ENCODE measurements around the gene WDR72. TPM values are rescaled to one million over a fixed set of nuclear protein-coding genes. Genes with fewer than 3 reads are reported as not detected.

Gene WDR72
- total and polyA plus RNA-seq, 2 of the 8 experiments (the other 6 are each of a cell fraction or from before 2014, with no cell fraction given): 1.2 to 1.9 TPM

DNA sequence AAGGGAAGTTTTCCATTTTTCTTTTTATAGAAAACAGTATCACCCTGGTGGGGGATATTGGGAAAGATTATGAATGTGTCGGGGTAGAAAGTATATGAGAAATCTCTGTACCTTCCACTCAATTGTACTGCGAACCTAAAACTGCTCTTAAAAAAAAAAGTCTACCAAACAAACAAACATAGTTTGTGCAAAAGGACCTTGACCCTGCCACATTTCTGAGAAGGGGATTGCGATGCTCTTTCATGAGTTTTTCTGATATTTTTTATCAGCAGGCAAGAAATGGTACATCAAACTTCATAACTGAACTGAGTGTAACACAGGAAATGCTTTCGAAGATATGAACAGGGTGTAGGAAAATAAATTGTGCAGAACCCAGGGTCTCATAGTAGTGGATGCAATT is 286.0 kb downstream of the WDR72 start:
- TF ChIP-seq SIRT6 (IDR thresholded peaks at IDR 0.05; ENCODE audit: low read length) (no peak), TAF1 (IDR thresholded peaks at IDR 0.05; ENCODE audit: low read depth, low read length) (no peak), SP1 (IDR thresholded peaks at IDR 0.05; ENCODE audit: low read depth, low read length) (no peak), PHF8 (conservative IDR thresholded peaks at IDR 0.05; ENCODE audit: low read depth, low read length) (no peak), CEBPB (IDR thresholded peaks at IDR 0.05; ENCODE audit: low read depth, low read length) (no peak)
- TF ChIP-seq, protein P1, sequence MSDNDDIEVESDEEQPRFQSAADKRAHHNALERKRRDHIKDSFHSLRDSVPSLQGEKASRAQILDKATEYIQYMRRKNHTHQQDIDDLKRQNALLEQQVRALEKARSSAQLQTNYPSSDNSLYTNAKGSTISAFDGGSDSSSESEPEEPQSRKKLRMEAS (IDR thresholded peaks at IDR 0.05): no peak
- Histone ChIP-seq H3K56ac (replicated peaks; ENCODE audit: insufficient read length, low read depth, low read length) (no peak overlapping the region), H2BK120ac (replicated peaks; ENCODE audit: low read depth, low read length) (no peak overlapping the region), H3K36me3 (ENCODE audit: control insufficient read depth in 2 of 4, insufficient read depth in 4 of 4, low read length in 3 of 4) (no peaks in the 10 kb centered on the region), H4K8ac (ENCODE audit: extremely low read depth, insufficient read depth, low read length) (no peak overlapping the region), H3K27me3 (replicated peaks in 1 of 4; ENCODE audit: control insufficient read depth in 3 of 4, extremely low read depth in 1 of 4, insufficient read depth in 3 of 4, low read length in 3 of 4) (peaks cover 0 to 1% (median 0%) of the 10 kb centered on the region in 4 experiments; a peak in 1 of 7 replicates), H3K79me2 (ENCODE audit: control insufficient read depth in 1 of 2, insufficient read depth in 2 of 2, low read length in 2 of 2) (no peaks in the 10 kb centered on the region), H3K79me1 (ENCODE audit: low read depth, low read length) (no peaks in the 10 kb centered on the region), H3K9ac (replicated peaks in 1 of 4; ENCODE audit: extremely low read depth in 1 of 4, low read depth in 3 of 4, low read length in 3 of 4) (no peak overlapping the region), H3K18ac (ENCODE audit: extremely low read depth, low read length) (no peak overlapping the region), H4K20me1 (replicated peaks in 1 of 2; ENCODE audit: control insufficient read depth in 1 of 2, insufficient read depth in 2 of 2, low read length in 2 of 2) (no peaks in the 10 kb centered on the region), H3K4me2 (ENCODE audit: insufficient read depth in 1 of 2, low read depth in 2 of 2, low read length in 2 of 2) (no peak overlapping the region), H4K91ac (replicated peaks; ENCODE audit: insufficient read length, low read length) (no peak overlapping the region), H2BK12ac (ENCODE audit: low read depth, low read length) (no peak overlapping the region), H2AFZ (ENCODE audit: low read length) (no peak overlapping the region), H3K9me3 (ENCODE audit: insufficient read depth in 2 of 2, low read depth in 1 of 2, low read length in 1 of 2) (no peaks in the 10 kb centered on the region), H3K4ac (replicated peaks; ENCODE audit: insufficient read length, low read depth, low read length) (no peak overlapping the region), H3K23ac (ENCODE audit: insufficient read length) (no peak overlapping the region), H2BK20ac (ENCODE audit: low read length) (no peak overlapping the region), H3K23me2 (ENCODE audit: low read depth, low read length) (no peaks in the 10 kb centered on the region), H4K5ac (ENCODE audit: insufficient read length, low read depth, low read length) (no peak overlapping the region), H3K14ac (ENCODE audit: insufficient read length) (no peak overlapping the region), H3K27ac (ENCODE audit: low read depth, low read length) (no peak overlapping the region), H2BK5ac (ENCODE audit: low read depth, low read length) (no peak overlapping the region), H3K4me1 (replicated peaks in 1 of 4; ENCODE audit: control insufficient read depth in 3 of 4, insufficient read depth in 4 of 4, low read length in 3 of 4) (no peaks in the 10 kb centered on the region), H2BK15ac (ENCODE audit: low read length) (no peak overlapping the region), H3K4me3 (ENCODE audit: extremely low read depth in 1 of 4, insufficient read depth in 2 of 4, low read depth in 3 of 4, low read length in 4 of 4) (no peak overlapping the region), H2AK5ac (ENCODE audit: low read depth, low read length) (no peak overlapping the region)
- no peak for FAIRE-seq
- CTCF ChIA-PET (ENCODE audit: partially characterized antibody): no interaction called here
- DNase-seq (ENCODE audit: low read depth in 1 of 2, low spot score in 2 of 2): no peak
- 98% methylated on average over 4 of the region's 4 CpGs; no CpG with 5 or more reads in 1 of the 2 experiments for WGBS, 2 experiments (ENCODE audit: extremely low coverage in 1 of 2, insufficient coverage in 1 of 2, insufficient read length in 1 of 2, insufficient replicate concordance in 2 of 2, low coverage in 1 of 2, low lambda C conversion rate in 2 of 2, missing lambda C conversion rate in 1 of 2)
- POLR2A ChIA-PET (ENCODE audit: partially characterized antibody): interaction anchor here (0.8 kb wide), 1 partner anchor 12 kb away, joined by 3 read pairs; no protein-coding TSS in a partner anchor
